HEK293T (cell line): ENCODE data around the gene LIN37.

ENCODE experiments used
- ARNT ChIP-seq: fragments of 450-650 bp; IDR thresholded peaks from 2 replicates; pipeline ENCODE4 v1.6.1; 2017; ENCODE audit warnings: mild to moderate bottlenecking
- BHLHE40 ChIP-seq: fragments of 450-650 bp; IDR thresholded peaks from 2 replicates; pipeline ENCODE4 v1.6.1; 2016; ENCODE audit warnings: mild to moderate bottlenecking, moderate library complexity, borderline replicate concordance
- CTBP1 ChIP-seq: fragments of 450-650 bp; IDR thresholded peaks from 2 replicates; pipeline ENCODE4 v1.6.1; 2016; ENCODE audit warnings: borderline replicate concordance
- ELF4 ChIP-seq: fragments of 450-650 bp; IDR thresholded peaks from 2 replicates; pipeline ENCODE4 v1.6.1; 2017; ENCODE audit warnings: antibody characterized with exemption
- FOXA1 ChIP-seq: fragments of 450-650 bp; IDR thresholded peaks from 2 replicates; pipeline ENCODE4 v1.6.1; 2016; ENCODE audit warnings: mild to moderate bottlenecking
- FOXK2 ChIP-seq: fragments of 450-650 bp; IDR thresholded peaks from 2 replicates; pipeline ENCODE4 v1.6.1; 2016; ENCODE audit warnings: mild to moderate bottlenecking
- HDGF ChIP-seq: fragments of 450-650 bp; IDR thresholded peaks from 2 replicates; pipeline ENCODE4 v1.6.1; 2017; ENCODE audit warnings: antibody characterized with exemption, borderline replicate concordance
- LEF1 ChIP-seq: fragments of 450-650 bp; IDR thresholded peaks from 2 replicates; pipeline ENCODE4 v1.6.1; 2017; ENCODE audit warnings: mild to moderate bottlenecking, borderline replicate concordance
- NFRKB ChIP-seq: fragments of 450-650 bp; IDR thresholded peaks from 2 replicates; pipeline ENCODE4 v1.6.1; 2016; ENCODE audit warnings: mild to moderate bottlenecking, moderate library complexity
- SP1 ChIP-seq: fragments of 450-650 bp; IDR thresholded peaks from 2 replicates; pipeline ENCODE4 v1.6.1; 2017
- SUZ12 ChIP-seq: fragments of 450-650 bp; IDR thresholded peaks from 2 replicates; pipeline ENCODE4 v1.6.1; 2016; ENCODE audit warnings: mild to moderate bottlenecking
- TARDBP ChIP-seq: fragments of 450-650 bp; IDR thresholded peaks from 2 replicates; pipeline ENCODE4 v1.6.1; 2016
- TF ChIP-seq, protein P1 (sequence below): fragments of 450-650 bp; IDR thresholded peaks from 2 replicates; pipeline ENCODE4 v1.6.1; 2016

DNA sequence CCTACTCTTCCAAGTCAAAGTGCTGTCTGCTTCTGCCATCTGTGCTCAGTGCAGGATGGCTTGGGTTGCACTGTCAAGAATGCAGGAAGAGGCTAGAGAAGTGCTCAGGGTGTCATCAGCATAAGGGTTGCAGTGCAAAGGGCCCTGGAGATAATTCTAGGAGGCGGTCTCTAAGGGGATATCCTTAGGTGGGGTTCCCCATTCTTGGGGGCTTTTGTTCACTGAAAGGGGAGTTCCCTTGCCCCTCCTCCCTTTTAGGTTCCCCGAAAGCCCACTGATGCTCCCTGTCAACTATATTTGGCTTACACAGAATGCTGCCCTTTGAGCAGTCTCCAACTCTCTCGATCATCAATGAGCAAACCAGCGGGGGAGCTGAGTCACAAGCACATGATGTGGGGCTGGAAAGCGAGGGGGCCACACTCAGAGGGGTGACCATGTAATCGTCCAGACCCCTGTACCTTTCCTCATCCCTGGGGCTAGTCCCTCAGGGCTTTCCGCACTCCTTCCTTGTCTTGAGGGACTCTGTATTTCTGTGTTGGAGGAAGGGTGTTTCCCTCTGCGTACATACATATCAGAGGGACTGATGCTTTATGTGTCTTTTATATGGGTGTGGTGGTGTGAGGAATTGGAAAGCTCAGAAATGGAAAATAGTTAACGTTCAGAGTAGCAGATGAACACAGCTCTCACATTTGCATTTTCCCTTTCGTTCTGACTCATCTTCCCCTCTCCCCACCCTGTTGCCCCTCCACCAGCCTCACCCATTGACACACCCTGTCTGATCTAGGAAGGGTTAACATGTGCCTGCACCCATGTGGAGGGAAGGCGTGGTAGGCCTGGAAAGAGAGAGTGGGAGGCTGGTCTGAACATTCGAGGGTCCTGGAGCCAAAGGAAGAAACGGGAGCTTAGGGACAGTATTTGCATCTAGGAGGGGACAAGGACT lies 37.3 kb upstream of the LIN37 start:
- TF ChIP-seq FOXK2 (no peak), ARNT (no peak), SP1 (no peak), LEF1 (no peak), SUZ12 (no peak), BHLHE40 (no peak), TARDBP (no peak), ELF4 (no peak), CTBP1 (no peak), HDGF (no peak), NFRKB (no peak), FOXA1 (no peak)
- TF ChIP-seq, protein P1, sequence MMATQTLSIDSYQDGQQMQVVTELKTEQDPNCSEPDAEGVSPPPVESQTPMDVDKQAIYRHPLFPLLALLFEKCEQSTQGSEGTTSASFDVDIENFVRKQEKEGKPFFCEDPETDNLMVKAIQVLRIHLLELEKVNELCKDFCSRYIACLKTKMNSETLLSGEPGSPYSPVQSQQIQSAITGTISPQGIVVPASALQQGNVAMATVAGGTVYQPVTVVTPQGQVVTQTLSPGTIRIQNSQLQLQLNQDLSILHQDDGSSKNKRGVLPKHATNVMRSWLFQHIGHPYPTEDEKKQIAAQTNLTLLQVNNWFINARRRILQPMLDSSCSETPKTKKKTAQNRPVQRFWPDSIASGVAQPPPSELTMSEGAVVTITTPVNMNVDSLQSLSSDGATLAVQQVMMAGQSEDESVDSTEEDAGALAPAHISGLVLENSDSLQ, result no peak
